Trophoblast cell (in vitro differentiated cells and primary cell): Measurements from ENCODE around the gene SEMA6D.

Experiments used
- DNase-seq, 2 donors: peaks; one replicate each; pipeline ENCODE4 v3.0.0-alpha.2; 2016
- H2AFZ ChIP-seq: 2 replicates; pipeline ENCODE4 v1.6.1; 2013; ENCODE audit warnings: low read length, moderate library complexity, mild to moderate bottlenecking; ENCODE audit not compliant: insufficient read depth, poor library complexity
- H2AK5ac ChIP-seq: 2 replicates; pipeline ENCODE4 v1.6.1; 2013; ENCODE audit warnings: mild to moderate bottlenecking, low read length
- H2BK120ac ChIP-seq: 2 replicates; pipeline ENCODE4 v1.6.1; 2013; ENCODE audit warnings: low read length, mild to moderate bottlenecking, moderate library complexity; ENCODE audit not compliant: insufficient read depth, poor library complexity
- H2BK12ac ChIP-seq: 2 replicates; pipeline ENCODE4 v1.6.1; 2013; ENCODE audit warnings: mild to moderate bottlenecking, low read length, moderate library complexity
- H2BK5ac ChIP-seq: 2 replicates; pipeline ENCODE4 v1.6.1; 2013; ENCODE audit warnings: low read length, low read depth, moderate library complexity, mild to moderate bottlenecking; ENCODE audit not compliant: poor library complexity
- H3K14ac ChIP-seq: 2 replicates; pipeline ENCODE4 v1.6.1; 2013; ENCODE audit warnings: mild to moderate bottlenecking, low read length
- H3K18ac ChIP-seq: 2 replicates; pipeline ENCODE4 v1.6.1; 2013; ENCODE audit warnings: mild to moderate bottlenecking, low read length
- H3K23ac ChIP-seq: 2 replicates; pipeline ENCODE4 v1.6.1; 2013; ENCODE audit warnings: low read length
- H3K27ac ChIP-seq: 2 replicates; pipeline ENCODE4 v1.5.1; 2013; ENCODE audit warnings: low read depth, mild to moderate bottlenecking, inconsistent platforms, low read length, moderate library complexity
- H3K27me3 ChIP-seq: 2 replicates; pipeline ENCODE4 v1.6.1; 2013; ENCODE audit warnings: inconsistent platforms, mild to moderate bottlenecking, low read length, moderate library complexity; ENCODE audit not compliant: insufficient read depth
- H3K36me3 ChIP-seq, 2 experiments: 1 replicate in 1 of 2; 2 replicates in 1 of 2; pipeline ENCODE4 v1.6.1; 2013; ENCODE audit warnings: low read length in 2 of 2, mild to moderate bottlenecking in 2 of 2, moderate library complexity in 1 of 2; ENCODE audit not compliant: insufficient read depth in 2 of 2, control insufficient read depth in 1 of 2
- H3K4ac ChIP-seq: 2 replicates; pipeline ENCODE4 v1.6.1; 2013; ENCODE audit warnings: low read depth, mild to moderate bottlenecking, low read length, moderate library complexity
- H3K4me1 ChIP-seq, 2 experiments: 1 replicate in 1 of 2; 2 replicates in 1 of 2; pipeline ENCODE4 v1.6.1; 2013; ENCODE audit warnings: low read length in 2 of 2, mild to moderate bottlenecking in 2 of 2, moderate library complexity in 1 of 2; ENCODE audit not compliant: insufficient read depth in 2 of 2, control insufficient read depth in 1 of 2
- H3K4me2 ChIP-seq: 2 replicates; pipeline ENCODE4 v1.6.1; 2013; ENCODE audit warnings: inconsistent platforms, mild to moderate bottlenecking, low read length, moderate library complexity
- H3K4me3 ChIP-seq: 2 replicates; pipeline ENCODE4 v1.5.1; 2013; ENCODE audit warnings: mild to moderate bottlenecking, low read depth, low read length, inconsistent platforms
- H3K79me1 ChIP-seq: one replicate; pipeline ENCODE4 v1.6.1; 2013; ENCODE audit warnings: low read length
- H3K79me2 ChIP-seq: 2 replicates; pipeline ENCODE4 v1.6.1; 2013; ENCODE audit warnings: low read length, mild to moderate bottlenecking; ENCODE audit not compliant: control insufficient read depth, insufficient read depth, poor library complexity
- H3K9ac ChIP-seq: 2 replicates; pipeline ENCODE4 v1.6.1; 2013; ENCODE audit warnings: mild to moderate bottlenecking, low read length
- H3K9me3 ChIP-seq: 2 replicates; pipeline ENCODE4 v1.6.1; 2013; ENCODE audit warnings: low read depth, mild to moderate bottlenecking, control low read depth, inconsistent platforms, low read length; ENCODE audit not compliant: insufficient read depth
- H4K12ac ChIP-seq: 2 replicates; pipeline ENCODE4 v1.6.1; 2013; ENCODE audit warnings: low read depth, mild to moderate bottlenecking, low read length, moderate library complexity
- H4K8ac ChIP-seq: 2 replicates; pipeline ENCODE4 v1.6.1; 2013; ENCODE audit warnings: low read depth, mild to moderate bottlenecking, low read length, moderate library complexity
- H4K91ac ChIP-seq: one replicate; pipeline ENCODE4 v1.6.1; 2013; ENCODE audit warnings: low read depth, mild to moderate bottlenecking, low read length, moderate library complexity
- WGBS: extraction: QIAGEN DNeasy Blood & Tissue Kit; methylation state at CpG from one replicate; pipeline ENCODE4 v1.1.7; 2013; ENCODE audit warnings: missing lambda C conversion rate; ENCODE audit not compliant: insufficient read length, insufficient coverage; ENCODE audit errors: extremely low coverage; 5-methylcytosine and 5-hydroxymethylcytosine counted together

SEMA6D gene

DNA sequence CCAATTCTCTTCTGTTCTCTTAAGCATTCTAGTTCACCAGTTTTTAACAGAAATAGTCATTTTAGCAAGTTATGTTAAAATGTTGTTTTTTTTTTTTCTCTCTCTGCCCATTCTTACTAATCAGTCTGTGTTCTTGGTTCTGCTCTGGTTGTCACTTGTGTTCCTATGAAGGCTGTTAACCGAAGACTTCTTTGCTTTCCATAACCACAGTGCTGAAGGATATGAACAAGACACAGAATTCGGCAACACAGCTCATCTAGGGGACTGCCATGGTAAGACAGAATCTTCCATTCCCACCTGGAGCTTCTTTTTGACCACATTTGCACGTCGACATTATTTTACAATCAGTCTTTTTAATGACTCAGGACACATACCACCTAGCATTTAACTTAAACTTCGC is 49.1 kb downstream of the SEMA6D start:
- no peaks in the 10 kb centered on the region for H3K79me2 ChIP-seq
- H2BK5ac ChIP-seq: no peak overlapping the region
- no peak overlapping the region for H3K14ac ChIP-seq
- no peak overlapping the region for H3K4me2 ChIP-seq
- H3K9me3 ChIP-seq: no peaks in the 10 kb centered on the region
- no peak for DNase-seq
- WGBS: no CpG with 5 or more reads among the region's 5 CpGs
- no peak overlapping the region for H3K18ac ChIP-seq
- H3K9ac ChIP-seq: no peak overlapping the region
- no peak overlapping the region for H2BK120ac ChIP-seq
- H3K4me3 ChIP-seq: no peak overlapping the region
- H2BK12ac ChIP-seq: no peak overlapping the region
- no peak overlapping the region for H3K23ac ChIP-seq
- no peak overlapping the region for H4K12ac ChIP-seq
- no peaks in the 10 kb centered on the region for H3K36me3 ChIP-seq
- H3K27me3 ChIP-seq: no peaks in the 10 kb centered on the region
- H3K4ac ChIP-seq: no peak overlapping the region
- no peak overlapping the region for H4K8ac ChIP-seq
- H2AFZ ChIP-seq: no peak overlapping the region
- H3K27ac ChIP-seq: no peak overlapping the region
- H2AK5ac ChIP-seq: no peak overlapping the region
- H4K91ac ChIP-seq: no peak overlapping the region
- no peaks in the 10 kb centered on the region for H3K79me1 ChIP-seq
- no peaks in the 10 kb centered on the region for H3K4me1 ChIP-seq

- H3K18ac ChIP-seq: no peak overlapping the region
- no peak overlapping the region for H4K12ac ChIP-seq
- no peak overlapping the region for H2AK5ac ChIP-seq
- no peak overlapping the region for H3K27ac ChIP-seq
- H3K4ac ChIP-seq: no peak overlapping the region
- H3K4me2 ChIP-seq: no peak overlapping the region
- no peak overlapping the region for H2BK120ac ChIP-seq
- no peak for DNase-seq
- H3K79me2 ChIP-seq: no peaks in the 10 kb centered on the region
- no peak overlapping the region for H2BK5ac ChIP-seq
- H2AFZ ChIP-seq: no peak overlapping the region
- no peak overlapping the region for H3K14ac ChIP-seq
- no CpG with 5 or more reads among the region's 5 CpGs for WGBS
- H2BK12ac ChIP-seq: no peak overlapping the region
- no peaks in the 10 kb centered on the region for H3K36me3 ChIP-seq
- H4K8ac ChIP-seq: no peak overlapping the region
- no peak overlapping the region for H3K23ac ChIP-seq
- no peaks in the 10 kb centered on the region for H3K27me3 ChIP-seq
- no peaks in the 10 kb centered on the region for H3K79me1 ChIP-seq
- H3K9me3 ChIP-seq: no peaks in the 10 kb centered on the region
- H3K4me3 ChIP-seq: no peak overlapping the region
- no peak overlapping the region for H4K91ac ChIP-seq
- no peaks in the 10 kb centered on the region for H3K4me1 ChIP-seq
- no peak overlapping the region for H3K9ac ChIP-seq
Measured at GRCh38 chr15:47767035-47767434, 49.7 kb downstream of the SEMA6D start.

GRCh38 chr15:47768735-47769134 is 51.4 kb downstream of the SEMA6D start:
- Histone ChIP-seq H3K27me3 (no peaks in the 10 kb centered on the region), H3K79me1 (no peaks in the 10 kb centered on the region), H3K4me1 (no peaks in the 10 kb centered on the region), H3K9me3 (no peaks in the 10 kb centered on the region), H2BK120ac (no peak overlapping the region), H3K79me2 (no peaks in the 10 kb centered on the region), H4K91ac (no peak overlapping the region), H3K4me2 (no peak overlapping the region), H3K23ac (no peak overlapping the region), H3K9ac (no peak overlapping the region), H2AK5ac (no peak overlapping the region), H3K36me3 (no peaks in the 10 kb centered on the region), H3K4ac (no peak overlapping the region), H3K4me3 (no peak overlapping the region), H4K8ac (no peak overlapping the region), H3K27ac (no peak overlapping the region), H3K18ac (no peak overlapping the region), H4K12ac (no peak overlapping the region), H2BK5ac (no peak overlapping the region), H2AFZ (no peak overlapping the region), H2BK12ac (no peak overlapping the region), H3K14ac (no peak overlapping the region)
- DNase-seq: no peak
- WGBS: no CpG with 5 or more reads among the region's 5 CpGs

GRCh38 chr15:47769166-47769565 is 51.9 kb downstream of the SEMA6D start:
- H3K36me3 ChIP-seq: no peaks in the 10 kb centered on the region
- WGBS: 100% methylated on average over 1 of the region's 5 CpGs
- H2AFZ ChIP-seq: no peak overlapping the region
- no peaks in the 10 kb centered on the region for H3K27me3 ChIP-seq
- no peak overlapping the region for H2AK5ac ChIP-seq
- no peak overlapping the region for H3K23ac ChIP-seq
- H2BK12ac ChIP-seq: no peak overlapping the region
- H3K4me1 ChIP-seq: no peaks in the 10 kb centered on the region
- H4K12ac ChIP-seq: no peak overlapping the region
- no peak overlapping the region for H2BK5ac ChIP-seq
- H3K79me1 ChIP-seq: no peaks in the 10 kb centered on the region
- H2BK120ac ChIP-seq: no peak overlapping the region
- H3K4ac ChIP-seq: no peak overlapping the region
- H3K4me3 ChIP-seq: no peak overlapping the region
- DNase-seq: no peak
- H3K14ac ChIP-seq: no peak overlapping the region
- H3K4me2 ChIP-seq: no peak overlapping the region
- H3K79me2 ChIP-seq: no peaks in the 10 kb centered on the region
- H3K18ac ChIP-seq: no peak overlapping the region
- no peak overlapping the region for H3K9ac ChIP-seq
- H3K27ac ChIP-seq: no peak overlapping the region
- no peak overlapping the region for H4K91ac ChIP-seq
- H3K9me3 ChIP-seq: no peaks in the 10 kb centered on the region
- H4K8ac ChIP-seq: no peak overlapping the region
